Trophoblast cell (in vitro differentiated cells and primary cell): Measurements from ENCODE around the gene FAM193A.

Source experiments
- DNase-seq, 2 donors: peaks; one replicate each; pipeline ENCODE4 v3.0.0-alpha.2; 2016
- H2AFZ ChIP-seq: 2 replicates; pipeline ENCODE4 v1.6.1; 2013; ENCODE audit warnings: low read length, moderate library complexity, mild to moderate bottlenecking; ENCODE audit not compliant: insufficient read depth, poor library complexity
- H2AK5ac ChIP-seq: 2 replicates; pipeline ENCODE4 v1.6.1; 2013; ENCODE audit warnings: mild to moderate bottlenecking, low read length
- H2BK120ac ChIP-seq: 2 replicates; pipeline ENCODE4 v1.6.1; 2013; ENCODE audit warnings: low read length, mild to moderate bottlenecking, moderate library complexity; ENCODE audit not compliant: insufficient read depth, poor library complexity
- H2BK12ac ChIP-seq: 2 replicates; pipeline ENCODE4 v1.6.1; 2013; ENCODE audit warnings: mild to moderate bottlenecking, low read length, moderate library complexity
- H2BK5ac ChIP-seq: 2 replicates; pipeline ENCODE4 v1.6.1; 2013; ENCODE audit warnings: low read length, low read depth, moderate library complexity, mild to moderate bottlenecking; ENCODE audit not compliant: poor library complexity
- H3K14ac ChIP-seq: 2 replicates; pipeline ENCODE4 v1.6.1; 2013; ENCODE audit warnings: mild to moderate bottlenecking, low read length
- H3K18ac ChIP-seq: 2 replicates; pipeline ENCODE4 v1.6.1; 2013; ENCODE audit warnings: mild to moderate bottlenecking, low read length
- H3K23ac ChIP-seq: 2 replicates; pipeline ENCODE4 v1.6.1; 2013; ENCODE audit warnings: low read length
- H3K27ac ChIP-seq: 2 replicates; pipeline ENCODE4 v1.5.1; 2013; ENCODE audit warnings: low read depth, mild to moderate bottlenecking, inconsistent platforms, low read length, moderate library complexity
- H3K27me3 ChIP-seq: 2 replicates; pipeline ENCODE4 v1.6.1; 2013; ENCODE audit warnings: inconsistent platforms, mild to moderate bottlenecking, low read length, moderate library complexity; ENCODE audit not compliant: insufficient read depth
- H3K36me3 ChIP-seq, 2 experiments: 1 replicate in 1 of 2; 2 replicates in 1 of 2; pipeline ENCODE4 v1.6.1; 2013; ENCODE audit warnings: low read length in 2 of 2, mild to moderate bottlenecking in 2 of 2, moderate library complexity in 1 of 2; ENCODE audit not compliant: insufficient read depth in 2 of 2, control insufficient read depth in 1 of 2
- H3K4ac ChIP-seq: 2 replicates; pipeline ENCODE4 v1.6.1; 2013; ENCODE audit warnings: low read depth, mild to moderate bottlenecking, low read length, moderate library complexity
- H3K4me1 ChIP-seq, 2 experiments: 1 replicate in 1 of 2; 2 replicates in 1 of 2; pipeline ENCODE4 v1.6.1; 2013; ENCODE audit warnings: low read length in 2 of 2, mild to moderate bottlenecking in 2 of 2, moderate library complexity in 1 of 2; ENCODE audit not compliant: insufficient read depth in 2 of 2, control insufficient read depth in 1 of 2
- H3K4me2 ChIP-seq: 2 replicates; pipeline ENCODE4 v1.6.1; 2013; ENCODE audit warnings: inconsistent platforms, mild to moderate bottlenecking, low read length, moderate library complexity
- H3K4me3 ChIP-seq: 2 replicates; pipeline ENCODE4 v1.5.1; 2013; ENCODE audit warnings: mild to moderate bottlenecking, low read depth, low read length, inconsistent platforms
- H3K79me1 ChIP-seq: one replicate; pipeline ENCODE4 v1.6.1; 2013; ENCODE audit warnings: low read length
- H3K79me2 ChIP-seq: 2 replicates; pipeline ENCODE4 v1.6.1; 2013; ENCODE audit warnings: low read length, mild to moderate bottlenecking; ENCODE audit not compliant: control insufficient read depth, insufficient read depth, poor library complexity
- H3K9ac ChIP-seq: 2 replicates; pipeline ENCODE4 v1.6.1; 2013; ENCODE audit warnings: mild to moderate bottlenecking, low read length
- H3K9me3 ChIP-seq: 2 replicates; pipeline ENCODE4 v1.6.1; 2013; ENCODE audit warnings: low read depth, mild to moderate bottlenecking, control low read depth, inconsistent platforms, low read length; ENCODE audit not compliant: insufficient read depth
- H4K12ac ChIP-seq: 2 replicates; pipeline ENCODE4 v1.6.1; 2013; ENCODE audit warnings: low read depth, mild to moderate bottlenecking, low read length, moderate library complexity
- H4K8ac ChIP-seq: 2 replicates; pipeline ENCODE4 v1.6.1; 2013; ENCODE audit warnings: low read depth, mild to moderate bottlenecking, low read length, moderate library complexity
- H4K91ac ChIP-seq: one replicate; pipeline ENCODE4 v1.6.1; 2013; ENCODE audit warnings: low read depth, mild to moderate bottlenecking, low read length, moderate library complexity
- WGBS: extraction: QIAGEN DNeasy Blood & Tissue Kit; methylation state at CpG from one replicate; pipeline ENCODE4 v1.1.7; 2013; ENCODE audit warnings: missing lambda C conversion rate; ENCODE audit not compliant: insufficient read length, insufficient coverage; ENCODE audit errors: extremely low coverage; 5-methylcytosine and 5-hydroxymethylcytosine counted together

Gene FAM193A

GRCh38 chr4:2688281-2688680, 151.8 kb downstream of the FAM193A start:
- Histone ChIP-seq H3K79me1 (no peaks in the 10 kb centered on the region), H2BK12ac (no peak overlapping the region), H4K8ac (no peak overlapping the region), H3K79me2 (no peaks in the 10 kb centered on the region), H3K4ac (no peak overlapping the region), H2BK5ac (no peak overlapping the region), H3K14ac (no peak overlapping the region), H3K36me3 (peaks cover 39 to 56% of the 10 kb centered on the region in 2 experiments), H3K18ac (no peak overlapping the region), H3K4me2 (no peak overlapping the region), H3K9me3 (no peaks in the 10 kb centered on the region), H3K4me3 (no peak overlapping the region), H3K27ac (no peak overlapping the region), H2BK120ac (no peak overlapping the region), H2AFZ (no peak overlapping the region), H4K12ac (no peak overlapping the region), H2AK5ac (no peak overlapping the region), H3K4me1 (no peaks in the 10 kb centered on the region), H4K91ac (no peak overlapping the region), H3K23ac (no peak overlapping the region), H3K9ac (no peak overlapping the region), H3K27me3 (no peaks in the 10 kb centered on the region)
- no peak for DNase-seq
- WGBS = no CpG with 5 or more reads among the region's 11 CpGs

- H2BK5ac ChIP-seq = no peak overlapping the region
- no peak overlapping the region for H2BK12ac ChIP-seq
- no peaks in the 10 kb centered on the region for H3K79me2 ChIP-seq
- H4K91ac ChIP-seq = no peak overlapping the region
- no peak overlapping the region for H3K18ac ChIP-seq
- H3K27ac ChIP-seq = no peak overlapping the region
- H3K14ac ChIP-seq = no peak overlapping the region
- WGBS = no CpG with 5 or more reads among the region's 4 CpGs
- no peak overlapping the region for H4K8ac ChIP-seq
- no peak overlapping the region for H3K9ac ChIP-seq
- no peak overlapping the region for H2AK5ac ChIP-seq
- no peak overlapping the region for H4K12ac ChIP-seq
- H3K27me3 ChIP-seq = no peaks in the 10 kb centered on the region
- no peak for DNase-seq
- H2BK120ac ChIP-seq = no peak overlapping the region
- H3K36me3 ChIP-seq = peaks cover 43 to 60% of the 10 kb centered on the region in 2 experiments
- H3K9me3 ChIP-seq = no peaks in the 10 kb centered on the region
- no peaks in the 10 kb centered on the region for H3K79me1 ChIP-seq
- H2AFZ ChIP-seq = no peak overlapping the region
- H3K23ac ChIP-seq = no peak overlapping the region
- no peaks in the 10 kb centered on the region for H3K4me1 ChIP-seq
- no peak overlapping the region for H3K4me3 ChIP-seq
- no peak overlapping the region for H3K4ac ChIP-seq
- no peak overlapping the region for H3K4me2 ChIP-seq
Observed at GRCh38 chr4:2688697-2689096, 152.2 kb downstream of the FAM193A start.

- Histone ChIP-seq H2BK120ac (no peak overlapping the region), H2BK5ac (no peak overlapping the region), H3K4me3 (no peak overlapping the region), H3K4me2 (no peak overlapping the region), H3K4ac (no peak overlapping the region), H3K18ac (no peak overlapping the region), H3K23ac (no peak overlapping the region), H4K91ac (no peak overlapping the region), H3K27ac (no peak overlapping the region), H3K27me3 (no peaks in the 10 kb centered on the region), H3K9ac (no peak overlapping the region), H3K79me1 (no peaks in the 10 kb centered on the region), H2BK12ac (no peak overlapping the region), H3K9me3 (no peaks in the 10 kb centered on the region), H3K79me2 (no peaks in the 10 kb centered on the region), H4K12ac (no peak overlapping the region), H3K36me3 (peaks cover 45 to 63% of the 10 kb centered on the region in 2 experiments), H3K14ac (no peak overlapping the region), H3K4me1 (no peaks in the 10 kb centered on the region), H2AFZ (no peak overlapping the region), H4K8ac (no peak overlapping the region), H2AK5ac (no peak overlapping the region)
- no peak for DNase-seq
- no CpG with 5 or more reads among the region's 6 CpGs for WGBS
Observed at GRCh38 chr4:2689114-2689513, 152.7 kb downstream of the FAM193A start.

GRCh38 chr4:2689825-2690700, 153.6 kb downstream of the FAM193A start:
- H2BK12ac ChIP-seq = no peak overlapping the region
- H3K27ac ChIP-seq = no peak overlapping the region
- H4K8ac ChIP-seq = no peak overlapping the region
- no peak overlapping the region for H2BK120ac ChIP-seq
- no peaks in the 10 kb centered on the region for H3K79me2 ChIP-seq
- no peak overlapping the region for H3K4me3 ChIP-seq
- no peak overlapping the region for H3K14ac ChIP-seq
- no peak overlapping the region for H3K4me2 ChIP-seq
- no peaks in the 10 kb centered on the region for H3K79me1 ChIP-seq
- H2BK5ac ChIP-seq = no peak overlapping the region
- no peak overlapping the region for H3K9ac ChIP-seq
- H3K23ac ChIP-seq = no peak overlapping the region
- H3K9me3 ChIP-seq = no peaks in the 10 kb centered on the region
- H3K18ac ChIP-seq = no peak overlapping the region
- DNase-seq = no peak
- H2AFZ ChIP-seq = no peak overlapping the region
- H3K4me1 ChIP-seq = no peaks in the 10 kb centered on the region
- no CpG with 5 or more reads among the region's 19 CpGs for WGBS
- peaks cover 46 to 63% of the 10 kb centered on the region in 2 experiments for H3K36me3 ChIP-seq
- H3K27me3 ChIP-seq = no peaks in the 10 kb centered on the region
- no peak overlapping the region for H2AK5ac ChIP-seq
- no peak overlapping the region for H4K12ac ChIP-seq
- H4K91ac ChIP-seq = no peak overlapping the region
- H3K4ac ChIP-seq = no peak overlapping the region
